ENCODE results near the gene VAMP1. TPM values are rescaled to one million over a fixed set of nuclear protein-coding genes. Genes with fewer than 3 reads are reported as not detected.
"Not testable (repeated sequence)": the region's sequence is repeated elsewhere in the genome, so short reads cannot be mapped to it uniquely, and the experiment has no call there.

Gene VAMP1
- total RNA-seq, 1 experiment from 2014 or later: 9.1 TPM

DNA sequence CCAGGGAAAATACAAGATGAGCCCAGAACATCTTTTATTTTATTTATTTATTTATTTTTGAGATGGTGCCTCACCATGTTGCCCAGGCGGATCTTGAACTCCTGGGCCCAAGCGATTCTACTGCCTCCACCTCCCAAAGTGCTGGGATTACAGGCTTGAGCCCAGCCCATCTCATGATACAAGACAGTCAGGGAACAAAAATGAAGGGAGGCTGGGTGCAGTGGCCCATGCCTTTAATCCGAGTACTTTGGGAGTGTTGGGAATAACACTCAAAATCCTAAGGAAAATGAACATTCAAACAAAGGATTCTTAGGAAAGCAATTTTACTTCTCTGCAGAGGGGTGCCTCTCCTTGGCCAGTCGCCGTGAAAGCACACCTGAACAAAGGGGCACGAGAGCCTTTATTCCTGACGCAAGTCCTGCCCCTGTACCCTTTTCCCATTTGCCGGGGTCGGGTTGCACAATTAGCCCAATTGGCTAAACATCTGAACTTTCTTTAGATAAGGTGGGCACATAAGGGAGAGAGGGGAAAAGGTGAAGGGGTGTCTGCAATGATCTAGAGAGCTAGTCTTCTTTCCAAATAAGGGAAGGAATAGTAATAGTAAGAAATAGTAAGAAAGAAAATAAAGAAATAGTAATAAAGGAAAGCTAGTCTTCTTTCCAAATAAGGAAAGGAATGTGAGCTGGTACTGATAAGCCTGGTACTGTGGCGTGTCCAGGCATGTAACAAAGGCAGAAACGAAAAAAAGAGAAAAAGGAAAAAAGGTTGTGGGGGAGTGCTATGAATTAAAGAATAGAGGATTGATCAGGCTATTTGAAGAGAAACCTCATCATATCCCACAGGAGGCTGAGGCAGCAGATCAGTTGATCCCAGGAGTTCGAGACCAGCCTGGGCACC lies 36.9 kb upstream of the VAMP1 start:
- BruUV-seq (replicated peaks): no TSS peak
- peaks cover 4% of the 10 kb centered on the region for H3F3A ChIP-seq (ENCODE audit: insufficient read depth, low read depth)
- H3K4me2 ChIP-seq: no peak overlapping the region
- no peaks in the 10 kb centered on the region for H3K9me2 ChIP-seq (ENCODE audit: insufficient read depth)
- CTCF ChIA-PET: interaction anchor here (0.6 kb wide), 1 partner anchor 182 kb away, joined by 6 read pairs; the partner anchor contains the start of gene ZNF384
- H4K20me1 ChIP-seq (ENCODE audit: insufficient read depth): peaks cover 20% of the 10 kb centered on the region
- TF ChIP-seq, protein P1, sequence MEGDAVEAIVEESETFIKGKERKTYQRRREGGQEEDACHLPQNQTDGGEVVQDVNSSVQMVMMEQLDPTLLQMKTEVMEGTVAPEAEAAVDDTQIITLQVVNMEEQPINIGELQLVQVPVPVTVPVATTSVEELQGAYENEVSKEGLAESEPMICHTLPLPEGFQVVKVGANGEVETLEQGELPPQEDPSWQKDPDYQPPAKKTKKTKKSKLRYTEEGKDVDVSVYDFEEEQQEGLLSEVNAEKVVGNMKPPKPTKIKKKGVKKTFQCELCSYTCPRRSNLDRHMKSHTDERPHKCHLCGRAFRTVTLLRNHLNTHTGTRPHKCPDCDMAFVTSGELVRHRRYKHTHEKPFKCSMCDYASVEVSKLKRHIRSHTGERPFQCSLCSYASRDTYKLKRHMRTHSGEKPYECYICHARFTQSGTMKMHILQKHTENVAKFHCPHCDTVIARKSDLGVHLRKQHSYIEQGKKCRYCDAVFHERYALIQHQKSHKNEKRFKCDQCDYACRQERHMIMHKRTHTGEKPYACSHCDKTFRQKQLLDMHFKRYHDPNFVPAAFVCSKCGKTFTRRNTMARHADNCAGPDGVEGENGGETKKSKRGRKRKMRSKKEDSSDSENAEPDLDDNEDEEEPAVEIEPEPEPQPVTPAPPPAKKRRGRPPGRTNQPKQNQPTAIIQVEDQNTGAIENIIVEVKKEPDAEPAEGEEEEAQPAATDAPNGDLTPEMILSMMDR (conservative IDR thresholded peaks at IDR 0.05): no peak
- no peak for TF ChIP-seq EZH2 (IDR thresholded peaks at IDR 0.05; ENCODE audit: low read depth)
- H3K4me1 ChIP-seq (replicated peaks; ENCODE audit: insufficient read depth): no peaks in the 10 kb centered on the region
- H3K79me2 ChIP-seq (ENCODE audit: low read depth): peaks cover 59% of the 10 kb centered on the region
- POLR2A ChIA-PET (ENCODE audit: unreplicated experiment): interaction anchor here (0.6 kb wide), 1 partner anchor 16 kb away, joined by 3 read pairs; no protein-coding TSS in a partner anchor
- H3K27me3 ChIP-seq (ENCODE audit: insufficient read depth, low read depth): no peaks in the 10 kb centered on the region
- H3K27ac ChIP-seq: no peak overlapping the region
- DNase-seq: no peak
- no peaks in the 10 kb centered on the region for H3K9me3 ChIP-seq (ENCODE audit: insufficient read depth, low read depth)
- intact Hi-C loops (cut with micrococcal nuclease; ENCODE audit: unreplicated experiment): no loop called here
- H3K36me3 ChIP-seq (ENCODE audit: low read depth): peaks cover 52% of the 10 kb centered on the region
- H3K4me3 ChIP-seq: no peak overlapping the region
- H2AFZ ChIP-seq: no peak overlapping the region

DNA sequence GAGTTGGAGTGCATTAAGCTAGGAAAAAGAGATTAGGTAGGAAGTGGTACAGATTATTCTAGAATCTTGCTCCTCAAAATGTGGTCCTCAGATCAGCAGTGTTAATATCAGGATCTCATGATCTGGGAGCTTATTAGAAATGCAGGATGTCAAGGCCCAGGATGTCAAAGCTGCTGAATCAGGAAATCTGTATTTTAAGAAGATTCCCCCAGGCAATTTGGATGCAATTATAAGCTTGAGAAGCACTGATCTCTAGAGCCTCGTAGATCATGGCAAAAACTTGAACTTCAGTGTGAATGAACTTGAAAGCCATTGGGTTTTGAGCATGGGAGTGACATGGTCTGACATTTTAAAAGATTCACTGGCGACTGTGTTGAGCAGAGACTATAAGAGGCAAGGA lies 30.0 kb upstream of the VAMP1 start:
- Histone ChIP-seq H4K20me1 (ENCODE audit: insufficient read depth) (peaks cover 14% of the 10 kb centered on the region), H3K9me3 (ENCODE audit: insufficient read depth, low read depth) (no peaks in the 10 kb centered on the region), H3K79me2 (ENCODE audit: low read depth) (peaks cover 93% of the 10 kb centered on the region), H3K9me2 (ENCODE audit: insufficient read depth) (no peaks in the 10 kb centered on the region), H2AFZ (no peak overlapping the region), H3K36me3 (ENCODE audit: low read depth) (peaks cover 63% of the 10 kb centered on the region), H3F3A (ENCODE audit: insufficient read depth, low read depth) (peaks cover 21% of the 10 kb centered on the region; the same call in 1 of the 2 replicates), H3K4me3 (no peak overlapping the region), H3K27me3 (ENCODE audit: insufficient read depth, low read depth) (no peaks in the 10 kb centered on the region), H3K4me1 (replicated peaks; ENCODE audit: insufficient read depth) (peaks cover 5% of the 10 kb centered on the region; the same call in 1 of the 2 replicates), H3K27ac (no peak overlapping the region), H3K4me2 (no peak overlapping the region)
- ChIA-PET POLR2A (ENCODE audit: unreplicated experiment) (interaction anchor here (0.5 kb wide), 1 partner anchor 34 kb away, joined by 36 read pairs; the partner anchor contains the start of gene GAPDH), CTCF (no interaction called here)
- intact Hi-C loops (cut with micrococcal nuclease; ENCODE audit: unreplicated experiment): no loop called here
- DNase-seq: no peak
- TF ChIP-seq, protein P1 (conservative IDR thresholded peaks at IDR 0.05): no peak
- no peak for TF ChIP-seq EZH2 (IDR thresholded peaks at IDR 0.05; ENCODE audit: low read depth)
- BruUV-seq (replicated peaks): no TSS peak

DNA sequence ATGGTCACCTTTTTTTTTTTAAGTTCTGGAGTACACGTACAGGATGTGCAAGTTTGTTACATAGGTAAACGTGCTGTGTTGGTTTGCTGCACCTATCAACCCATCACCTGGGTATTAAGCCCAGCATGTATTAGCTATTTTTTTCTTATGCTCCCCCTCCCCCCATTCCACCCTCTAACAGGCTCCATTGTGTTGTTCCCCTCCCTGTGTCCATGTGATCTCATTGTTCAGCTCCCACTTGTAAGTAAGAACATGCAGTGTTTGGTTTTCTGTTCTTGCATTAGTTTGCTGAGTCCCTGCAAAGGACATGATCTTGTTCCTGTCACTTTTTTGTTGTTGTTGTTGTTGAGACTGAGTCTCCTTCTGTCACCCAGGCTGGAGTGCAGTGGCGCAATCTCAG lies 26.8 kb upstream of the VAMP1 start:
- CTCF ChIA-PET; H3K9me2 ChIP-seq (ENCODE audit: insufficient read depth); BruUV-seq (replicated peaks); H3K4me2 ChIP-seq; H3K27me3 ChIP-seq (ENCODE audit: insufficient read depth, low read depth); H3K27ac ChIP-seq; H3K9me3 ChIP-seq (ENCODE audit: insufficient read depth, low read depth); H4K20me1 ChIP-seq (ENCODE audit: insufficient read depth); H3K4me3 ChIP-seq; H2AFZ ChIP-seq; intact Hi-C loops (cut with micrococcal nuclease; ENCODE audit: unreplicated experiment); DNase-seq: not testable (repeated sequence)
- Histone ChIP-seq H3F3A (ENCODE audit: insufficient read depth, low read depth) (peaks cover 28% of the 10 kb centered on the region; the same call in 1 of the 2 replicates), H3K36me3 (ENCODE audit: low read depth) (peaks cover 57% of the 10 kb centered on the region), H3K79me2 (ENCODE audit: low read depth) (peaks cover 84% of the 10 kb centered on the region), H3K4me1 (replicated peaks; ENCODE audit: insufficient read depth) (peaks cover 18% of the 10 kb centered on the region)
- POLR2A ChIA-PET (ENCODE audit: unreplicated experiment): interaction anchor here (0.6 to 0.7 kb wide), 3 partner anchors 35 to 311 kb away, joined by 3 to 5 read pairs (median 3); no protein-coding TSS in a partner anchor
